DOHH2 (cell line): Measurements from ENCODE around the gene SLC25A25.

Experiments used
- H3F3A ChIP-seq: fragments of 200-600 bp; sonication (generic), shearing (Covaris generic); 2 replicates; pipeline ENCODE4 v1.6.0; 2016; ENCODE audit warnings: antibody characterized with exemption, mild to moderate bottlenecking; ENCODE audit not compliant: control insufficient read depth, insufficient read depth
- H3K27ac ChIP-seq: fragments of 200-600 bp; sonication (generic); 2 replicates; pipeline ENCODE4 v1.5.1; 2014; ENCODE audit warnings: low read depth, mild to moderate bottlenecking, low read length, moderate library complexity
- H3K27me3 ChIP-seq: fragments of 200-600 bp; sonication (generic); 2 replicates; pipeline ENCODE4 v1.6.1; 2014; ENCODE audit warnings: mild to moderate bottlenecking, low read length, mixed read lengths; ENCODE audit not compliant: control insufficient read depth
- H3K36me3 ChIP-seq: fragments of 200-600 bp; sonication (generic); 2 replicates; pipeline ENCODE4 v1.6.1; 2014; ENCODE audit warnings: mild to moderate bottlenecking, low read length, moderate library complexity, mixed read lengths; ENCODE audit not compliant: control insufficient read depth
- H3K4me1 ChIP-seq: fragments of 200-600 bp; sonication (generic); 2 replicates; pipeline ENCODE4 v1.6.1; 2014; ENCODE audit warnings: mild to moderate bottlenecking, low read length, mixed read lengths; ENCODE audit not compliant: control insufficient read depth
- H3K4me2 ChIP-seq: fragments of 200-600 bp; sonication (generic); 2 replicates; pipeline ENCODE4 v1.6.0; 2014; ENCODE audit warnings: mild to moderate bottlenecking, low read length, moderate library complexity
- H3K4me3 ChIP-seq: fragments of 200-600 bp; sonication (generic); 2 replicates; pipeline ENCODE4 v1.5.1; 2014; ENCODE audit warnings: mild to moderate bottlenecking, low read length, mixed read lengths
- H3K79me2 ChIP-seq: fragments of 200-600 bp; sonication (generic); 2 replicates; pipeline ENCODE4 v1.6.1; 2014; ENCODE audit warnings: mild to moderate bottlenecking, low read length, mixed read lengths; ENCODE audit not compliant: control insufficient read depth
- H3K9me2 ChIP-seq: fragments of 200-600 bp; sonication (generic); replicated peaks from 2 replicates; pipeline ENCODE4 v1.6.1; 2014; ENCODE audit warnings: mild to moderate bottlenecking, low read length, mixed read lengths; ENCODE audit not compliant: control insufficient read depth
- H3K9me3 ChIP-seq: fragments of 200-600 bp; sonication (generic); 2 replicates; pipeline ENCODE4 v1.6.1; 2014; ENCODE audit warnings: antibody characterized with exemption, low read length, mixed read lengths; ENCODE audit not compliant: control insufficient read depth, insufficient read depth
- H4K20me1 ChIP-seq: fragments of 200-600 bp; sonication (generic); 2 replicates; pipeline ENCODE4 v1.6.0; 2014; ENCODE audit warnings: low read depth, mild to moderate bottlenecking, antibody characterized with exemption, low read length, moderate library complexity; ENCODE audit not compliant: control insufficient read depth, insufficient read depth
- EZH2phosphoT487 ChIP-seq: fragments of 200-600 bp; sonication (generic); IDR thresholded peaks from 2 replicates; pipeline ENCODE4 v1.6.1; 2017; ENCODE audit warnings: borderline replicate concordance, mild to moderate bottlenecking, antibody characterized with exemption, low read length, moderate library complexity, mixed read lengths
- TF ChIP-seq, protein P1 (sequence below): fragments of 200-600 bp; sonication (generic); IDR thresholded peaks from one replicate; pipeline ENCODE4 v1.5.1; 2014; ENCODE audit warnings: antibody characterized with exemption, mild to moderate bottlenecking, low read depth, low read length; ENCODE audit not compliant: poor library complexity, severe bottlenecking

SLC25A25 gene

GRCh38 chr9:128141604-128142003 lies 73.6 kb downstream of the SLC25A25 start:
- Histone ChIP-seq H3K4me3 (no peak overlapping the region), H3F3A (no peaks in the 10 kb centered on the region), H3K27me3 (peaks cover 6% of the 10 kb centered on the region), H3K79me2 (no peaks in the 10 kb centered on the region), H3K9me2 (no peaks in the 10 kb centered on the region), H3K4me2 (no peak overlapping the region), H3K9me3 (no peaks in the 10 kb centered on the region), H3K27ac (no peak overlapping the region), H3K4me1 (no peaks in the 10 kb centered on the region), H4K20me1 (no peaks in the 10 kb centered on the region), H3K36me3 (no peaks in the 10 kb centered on the region)
- TF ChIP-seq, protein P1, sequence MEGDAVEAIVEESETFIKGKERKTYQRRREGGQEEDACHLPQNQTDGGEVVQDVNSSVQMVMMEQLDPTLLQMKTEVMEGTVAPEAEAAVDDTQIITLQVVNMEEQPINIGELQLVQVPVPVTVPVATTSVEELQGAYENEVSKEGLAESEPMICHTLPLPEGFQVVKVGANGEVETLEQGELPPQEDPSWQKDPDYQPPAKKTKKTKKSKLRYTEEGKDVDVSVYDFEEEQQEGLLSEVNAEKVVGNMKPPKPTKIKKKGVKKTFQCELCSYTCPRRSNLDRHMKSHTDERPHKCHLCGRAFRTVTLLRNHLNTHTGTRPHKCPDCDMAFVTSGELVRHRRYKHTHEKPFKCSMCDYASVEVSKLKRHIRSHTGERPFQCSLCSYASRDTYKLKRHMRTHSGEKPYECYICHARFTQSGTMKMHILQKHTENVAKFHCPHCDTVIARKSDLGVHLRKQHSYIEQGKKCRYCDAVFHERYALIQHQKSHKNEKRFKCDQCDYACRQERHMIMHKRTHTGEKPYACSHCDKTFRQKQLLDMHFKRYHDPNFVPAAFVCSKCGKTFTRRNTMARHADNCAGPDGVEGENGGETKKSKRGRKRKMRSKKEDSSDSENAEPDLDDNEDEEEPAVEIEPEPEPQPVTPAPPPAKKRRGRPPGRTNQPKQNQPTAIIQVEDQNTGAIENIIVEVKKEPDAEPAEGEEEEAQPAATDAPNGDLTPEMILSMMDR, result no peak
- TF ChIP-seq EZH2phosphoT487, result no peak

GRCh38 chr9:128142061-128142460 lies 74.0 kb downstream of the SLC25A25 start:
- Histone ChIP-seq H3K79me2 (no peaks in the 10 kb centered on the region), H4K20me1 (no peaks in the 10 kb centered on the region), H3K4me2 (no peak overlapping the region), H3K4me3 (no peak overlapping the region), H3K9me3 (no peaks in the 10 kb centered on the region), H3K27ac (no peak overlapping the region), H3K4me1 (no peaks in the 10 kb centered on the region), H3K36me3 (no peaks in the 10 kb centered on the region), H3K9me2 (no peaks in the 10 kb centered on the region), H3F3A (no peaks in the 10 kb centered on the region), H3K27me3 (0 out of 2 replicates have a peak, but pooled peaks cover 2% of the 10 kb centered on the region)
- TF ChIP-seq EZH2phosphoT487, result no peak
- TF ChIP-seq, protein P1, result no peak

DNA sequence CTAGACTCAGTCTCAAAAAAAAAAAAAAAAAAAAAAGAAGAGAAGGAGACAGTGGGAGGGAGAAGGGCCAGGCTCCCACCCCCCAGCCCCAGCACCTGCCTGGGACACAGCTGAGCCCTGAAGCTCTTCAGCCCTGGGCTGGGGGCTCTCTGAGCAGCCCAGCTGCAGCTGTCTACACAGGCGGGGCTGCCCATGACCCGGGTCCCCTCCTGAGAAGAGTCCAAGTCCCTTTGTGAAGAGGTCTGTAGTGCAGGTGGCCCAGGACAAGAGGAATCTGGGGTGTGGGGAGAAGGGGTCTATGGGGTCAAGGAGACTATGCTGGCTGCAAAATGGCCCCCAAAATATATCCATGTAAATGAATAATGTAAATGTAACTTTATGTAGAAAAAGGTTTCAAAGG lies 74.6 kb downstream of the SLC25A25 start:
- H3K4me3 ChIP-seq, result no peak overlapping the region
- no peaks in the 10 kb centered on the region for H3F3A ChIP-seq
- no peak overlapping the region for H3K4me2 ChIP-seq

More for the DNA sequence above, 74.6 kb downstream of the SLC25A25 start:
- H4K20me1 ChIP-seq, result no peaks in the 10 kb centered on the region
- H3K9me3 ChIP-seq, result no peaks in the 10 kb centered on the region
- no peaks in the 10 kb centered on the region for H3K79me2 ChIP-seq
- H3K36me3 ChIP-seq, result no peaks in the 10 kb centered on the region
- no peak overlapping the region for H3K27ac ChIP-seq
- no peaks in the 10 kb centered on the region for H3K4me1 ChIP-seq
- no peaks in the 10 kb centered on the region for H3K9me2 ChIP-seq
- TF ChIP-seq, protein P1, result no peak
- no peak for TF ChIP-seq EZH2phosphoT487
- H3K27me3 ChIP-seq, result 0 out of 2 replicates have a peak, but pooled peaks cover 2% of the 10 kb centered on the region
